ENCODE data around the gene DLG2.

DNA sequence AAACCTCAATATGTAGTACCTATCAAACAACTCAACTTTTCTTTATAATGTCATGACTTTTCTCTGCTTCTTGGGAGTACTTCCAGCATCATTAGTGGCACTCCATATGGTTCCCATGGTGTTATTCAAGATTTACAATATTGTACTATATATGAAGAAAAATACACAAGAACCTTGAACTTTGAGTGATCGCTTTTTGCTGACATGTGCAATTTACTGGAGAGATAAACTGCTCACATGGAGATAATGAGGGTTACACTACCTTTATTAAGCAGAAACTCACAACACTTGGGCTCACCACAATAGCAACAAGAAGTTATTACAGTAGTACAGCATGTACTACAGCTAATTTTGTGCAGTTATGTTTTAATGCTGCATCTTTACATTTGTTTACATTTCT, 388.2 kb downstream of the DLG2 start:
- TF ChIP-seq POLR2A (IDR thresholded peaks at IDR 0.05; ENCODE audit: low read depth, low read length): no peak
- no peak for TF ChIP-seq TAF1 (IDR thresholded peaks at IDR 0.05; ENCODE audit: low read depth, low read length)

Measured in GM12891 (cell line).